AG20443 (cell line): ENCODE measurements around the gene SPEM3.
"Not testable (repeated sequence)": the region's sequence is repeated elsewhere in the genome, so short reads cannot be mapped to it uniquely, and the experiment has no call there.

Experiments
- DNase-seq: peaks from one replicate; pipeline ENCODE4 v3.0.0; 2012; ENCODE audit warnings: low spot score, mixed read lengths

SPEM3 gene

GRCh38 chr17:7442142-7442541 is 13.5 kb downstream of the SPEM3 start:
- DNase-seq = no peak

- no peak for DNase-seq
Observed at GRCh38 chr17:7443499-7444485, 15.1 kb downstream of the SPEM3 start.

GRCh38 chr17:7444682-7445618 is 16.3 kb downstream of the SPEM3 start, which contains the start of gene CHRNB1:
CHRNB1 (plus strand) TSS chr17:7445061; CDS start chr17:7445128, 67 bp downstream.
- peak; percentile 85 for DNase-seq

- DNase-seq = no peak
Observed at GRCh38 chr17:7445619-7445968, 16.9 kb downstream of the SPEM3 start.

DNA sequence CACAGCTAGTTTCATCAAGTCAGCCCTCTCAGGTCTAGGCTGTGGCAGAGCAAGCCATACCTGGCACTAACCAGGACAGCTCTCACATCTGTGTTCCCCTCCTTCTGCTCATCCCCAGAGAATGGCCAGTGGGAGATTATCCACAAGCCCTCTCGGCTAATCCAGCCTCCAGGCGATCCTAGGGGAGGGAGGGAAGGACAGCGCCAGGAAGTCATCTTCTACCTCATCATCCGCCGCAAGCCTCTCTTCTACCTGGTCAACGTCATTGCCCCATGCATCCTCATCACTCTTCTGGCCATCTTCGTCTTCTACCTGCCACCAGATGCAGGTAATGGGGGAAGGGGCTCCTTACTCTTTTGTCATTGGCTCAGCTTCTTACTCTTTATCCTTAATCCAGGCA is 19.8 kb downstream of the SPEM3 start:
- DNase-seq = no peak

DNA sequence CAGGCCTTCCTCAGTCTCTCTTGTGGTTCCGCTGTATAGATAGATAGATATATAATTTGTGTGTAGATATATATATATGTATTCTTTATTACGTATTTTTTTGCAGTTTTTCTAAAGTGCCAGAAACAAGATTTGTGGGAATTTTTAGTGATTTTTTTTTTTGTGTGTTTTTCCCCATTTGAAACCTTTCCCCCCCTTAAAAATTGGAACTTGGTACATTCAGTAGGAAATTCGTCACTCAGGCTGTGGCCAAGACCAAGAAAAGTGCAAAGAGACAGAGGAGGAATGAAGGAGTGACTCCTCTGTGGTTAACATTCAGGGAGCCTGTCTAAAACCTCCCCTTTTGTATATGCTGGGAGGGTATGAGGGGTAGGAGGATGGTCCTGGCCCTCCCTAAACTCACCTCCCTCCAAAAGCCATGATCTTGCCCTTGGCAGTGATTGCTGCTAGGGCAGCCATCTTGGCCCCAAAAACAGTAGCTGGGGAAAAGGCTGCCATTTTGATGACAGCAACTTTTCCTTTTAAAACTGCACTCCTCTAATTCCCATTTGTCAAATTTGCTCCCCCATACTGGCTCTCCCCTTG is 31.4 kb downstream of the SPEM3 start:
- no peak for DNase-seq

- no peak for DNase-seq
Observed at GRCh38 chr17:7460850-7461660, 32.4 kb downstream of the SPEM3 start.

- DNase-seq = no peak
Observed at GRCh38 chr17:7462474-7463371, 34.1 kb downstream of the SPEM3 start.

- DNase-seq = no peak
Observed at GRCh38 chr17:7463372-7463846, 34.8 kb downstream of the SPEM3 start.

DNA sequence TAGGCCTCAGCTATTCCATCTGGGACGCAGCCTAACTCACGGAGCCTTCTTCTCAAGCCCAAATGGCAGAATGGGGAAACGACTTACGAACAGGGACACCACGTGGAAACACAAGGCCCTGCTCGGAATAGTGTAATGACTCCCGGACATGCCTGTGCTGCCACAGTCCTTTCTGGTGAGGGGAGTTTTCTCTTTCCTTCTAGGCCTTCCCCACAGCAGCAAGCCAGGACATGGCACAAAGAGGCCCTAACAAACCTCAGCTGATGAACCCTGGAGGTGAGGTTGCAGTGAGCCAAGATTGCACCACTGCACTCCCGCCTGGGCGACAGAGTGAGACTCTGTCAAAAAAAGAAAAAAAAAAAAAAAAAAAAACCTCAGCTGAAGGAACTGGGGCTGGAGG is 35.4 kb downstream of the SPEM3 start:
- no peak for DNase-seq

DNA sequence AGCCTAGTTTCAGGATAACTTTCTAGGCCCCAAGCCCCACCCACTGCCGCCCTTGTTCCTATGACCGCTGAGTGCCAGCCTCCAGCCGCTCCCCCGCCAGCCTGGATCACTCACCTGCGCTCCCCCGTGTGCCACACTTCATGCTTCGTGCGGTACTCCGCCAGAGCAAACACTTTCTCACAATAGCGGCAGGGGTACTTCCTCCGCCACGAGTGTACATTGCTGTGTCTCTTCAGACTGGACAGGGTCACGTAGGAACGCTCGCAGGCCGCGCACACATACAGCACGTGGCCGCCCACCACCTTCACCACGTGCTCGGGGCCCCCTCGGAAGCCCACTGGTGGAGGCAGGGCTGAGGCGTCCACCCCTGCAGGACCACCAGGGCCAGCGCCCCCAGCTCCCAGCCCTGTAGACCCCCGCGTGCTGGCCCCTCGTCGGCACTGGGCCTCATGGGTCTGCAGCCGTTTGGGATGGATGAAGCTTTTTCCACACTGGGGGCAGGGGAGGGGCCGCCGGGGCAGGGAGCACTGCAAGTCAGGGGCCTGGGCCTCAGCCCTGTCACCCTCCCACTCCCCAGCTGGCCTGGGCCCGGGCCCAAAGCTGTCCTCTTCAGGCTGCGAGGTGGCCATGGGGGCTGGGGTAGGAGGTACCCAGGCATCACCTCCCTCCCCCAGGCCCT is 37.1 kb downstream of the SPEM3 start:
- DNase-seq = no peak

DNA sequence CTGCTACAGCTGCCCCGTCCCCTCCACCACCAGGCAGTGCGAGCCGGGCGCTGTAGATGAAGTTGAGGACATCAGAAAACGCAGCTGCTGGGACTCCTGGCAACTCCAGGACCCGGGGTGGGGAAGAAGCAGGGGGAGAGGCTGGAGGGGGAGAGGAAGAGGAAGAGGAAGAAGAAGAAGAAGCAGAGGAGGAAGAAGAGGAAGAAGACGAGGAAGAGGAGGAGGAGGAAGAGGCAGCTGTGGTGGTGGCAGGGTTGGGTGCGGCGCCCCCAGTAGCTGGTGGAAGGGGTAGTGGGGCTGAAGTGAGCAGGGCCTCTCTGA is 37.6 kb downstream of the SPEM3 start:
- no peak for DNase-seq

DNA sequence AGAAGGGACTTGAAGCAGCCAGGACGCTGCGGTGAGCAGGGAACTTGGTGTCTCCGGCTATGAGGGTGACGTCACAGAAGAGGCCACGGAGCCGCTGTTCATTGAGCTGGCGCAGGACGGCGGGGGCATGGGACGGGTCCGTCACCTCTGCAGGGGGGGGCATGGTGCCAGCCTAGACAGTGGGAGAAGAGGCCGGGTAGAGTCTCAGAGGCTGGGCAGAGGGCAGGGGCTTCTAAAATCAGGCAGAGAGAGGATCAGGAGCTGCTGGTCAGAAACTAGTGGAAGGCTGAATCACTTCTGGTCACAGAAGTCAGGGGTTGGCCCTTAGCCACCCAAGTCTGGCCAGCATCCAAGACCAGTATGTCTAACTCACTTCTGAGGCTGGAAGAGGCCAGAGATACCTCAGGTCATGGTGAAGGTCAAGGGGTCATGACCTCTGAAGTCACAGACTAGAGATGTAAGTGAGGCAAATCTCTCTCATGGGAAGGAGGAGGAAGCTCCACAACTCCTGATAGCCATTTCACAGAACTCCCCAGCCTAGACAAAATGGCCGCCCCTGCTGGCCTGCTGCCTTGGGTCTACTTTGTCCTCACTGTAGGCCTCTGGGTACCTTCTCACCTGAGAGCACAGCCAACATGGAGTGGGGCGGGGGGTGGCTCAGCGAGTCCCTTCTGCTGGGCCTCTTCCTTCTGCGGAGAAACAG is 38.1 kb downstream of the SPEM3 start:
- DNase-seq = peak; percentile 58

DNA sequence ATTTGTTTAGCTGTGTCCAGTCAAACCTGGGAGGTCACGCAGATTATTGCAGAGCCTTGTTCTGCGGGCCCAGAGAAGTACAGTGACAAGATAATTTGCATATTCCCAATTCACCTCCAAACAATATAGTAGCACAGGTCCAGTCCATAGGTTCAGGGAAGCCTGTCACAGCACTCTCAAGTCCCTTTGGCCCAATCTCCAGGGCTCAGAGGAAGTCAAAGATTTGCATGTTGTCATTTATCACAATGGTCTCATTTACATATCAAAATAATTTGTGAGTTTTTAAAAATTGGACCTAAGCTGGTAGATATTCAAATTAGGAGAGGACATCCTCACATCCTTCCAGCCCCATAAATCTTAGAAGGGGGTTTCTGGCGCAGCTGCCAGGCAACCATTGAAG is 38.8 kb downstream of the SPEM3 start:
- no peak for DNase-seq

DNA sequence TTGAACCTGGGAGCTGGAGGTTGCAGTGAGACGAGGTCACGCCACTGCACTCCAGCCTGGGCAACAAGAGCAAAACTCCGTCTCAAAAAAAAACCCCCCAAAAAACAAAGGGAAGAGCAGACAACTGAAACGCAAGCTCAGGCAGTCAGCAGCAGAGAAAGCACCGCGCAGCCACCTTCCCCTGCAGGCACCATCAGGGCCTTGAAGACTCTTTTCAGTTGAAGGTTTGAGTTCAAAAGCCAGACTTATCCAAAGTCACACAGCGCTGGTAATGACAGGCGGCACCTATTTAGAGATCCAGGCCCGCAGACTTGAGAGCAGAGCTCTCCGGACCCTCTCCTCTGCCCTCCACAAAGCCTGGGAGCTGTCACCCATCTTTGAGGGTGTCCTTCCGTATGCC is 39.6 kb downstream of the SPEM3 start:
- DNase-seq = no peak

GRCh38 chr17:7468804-7469389 is 40.2 kb downstream of the SPEM3 start:
- DNase-seq = no peak

DNA sequence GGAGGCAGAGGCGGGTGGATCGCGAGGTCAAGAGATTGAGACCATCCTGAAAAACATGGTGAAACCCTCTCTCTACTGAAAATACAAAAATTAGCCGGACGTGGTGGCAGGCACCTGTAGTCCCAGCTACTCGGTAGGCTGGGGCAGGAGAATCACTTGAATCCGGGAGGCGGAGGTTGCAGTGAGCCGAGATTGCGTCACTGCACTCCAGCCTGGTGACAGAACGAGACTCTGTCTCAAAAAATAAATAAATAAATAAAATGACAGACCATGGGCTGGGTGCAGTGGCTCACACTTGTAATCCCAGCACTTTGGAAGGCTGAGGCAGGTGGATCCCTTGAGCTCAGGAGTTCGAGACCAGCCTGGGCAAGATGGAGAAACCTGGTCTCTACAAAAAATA is 41.2 kb downstream of the SPEM3 start:
- DNase-seq = not testable (repeated sequence)

DNA sequence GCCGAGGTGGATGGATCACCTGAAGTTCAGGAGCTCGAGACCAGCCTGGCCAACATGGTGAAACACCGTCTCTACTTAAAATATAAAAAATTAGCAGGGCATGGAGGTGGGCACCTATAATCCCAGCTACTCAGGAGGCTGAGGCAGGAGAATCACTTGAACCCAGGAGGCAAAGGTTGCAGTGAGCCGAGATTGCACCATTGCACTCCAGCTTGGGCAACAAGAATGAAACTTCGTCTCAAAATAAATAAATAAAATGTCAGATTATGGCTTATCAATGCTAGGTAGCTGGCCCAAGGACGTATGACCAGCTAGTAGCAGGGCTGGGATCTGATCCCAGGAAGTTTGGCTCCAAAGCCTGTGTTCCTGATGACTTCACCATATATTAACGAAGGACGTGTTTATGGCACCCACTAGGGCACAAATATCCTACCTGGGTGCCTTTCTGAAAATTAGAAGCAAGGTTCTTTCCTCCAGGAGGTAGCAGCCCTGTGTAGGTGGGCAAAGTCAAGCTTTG is 41.9 kb downstream of the SPEM3 start:
- DNase-seq = not testable (repeated sequence)

- DNase-seq = no peak
Observed at GRCh38 chr17:7471729-7472128, 43.1 kb downstream of the SPEM3 start.
